ENCODE measurements around the gene SKIC2. TPM values are rescaled to one million over a fixed set of nuclear protein-coding genes. Genes with fewer than 3 reads are reported as not detected.

SKIC2 gene
- total and polyA plus RNA-seq, 2 donors (not counting 3 experiments of a cell fraction or from before 2014, with no cell fraction given): 52.8 to 76.7 TPM

GRCh38 chr6:31971279-31971992 is 12.5 kb downstream of the SKIC2 start:
- no peak for FAIRE-seq
- POLR2A ChIA-PET: interaction anchor here (0.5 kb wide), 1 partner anchor 371 kb away, joined by 4 read pairs; no protein-coding TSS in a partner anchor
- dilution Hi-C loops (cut with MboI; ENCODE audit: extremely low pct_ligation_motif_present, low sequenced_read_pairs) (no loop called here), intact Hi-C loops (cut with micrococcal nuclease) (no loop called here)
- H4K20me1 ChIP-seq (replicated peaks; ENCODE audit: control insufficient read depth, extremely low read depth, insufficient read depth, low read length): no peaks in the 10 kb centered on the region
- TSS peak; percentile 67 for BruUV-seq (replicated peaks)
- H3K9ac ChIP-seq (replicated peaks; ENCODE audit: extremely low read depth, insufficient read depth, low read length): peak overlapping the region; percentile 82
- no peak for DNase-seq (ENCODE audit: low read depth, low spot score)
- no peaks in the 10 kb centered on the region for H3K9me1 ChIP-seq (replicated peaks; ENCODE audit: control insufficient read depth, extremely low read depth, insufficient read depth, low read length)
- no peaks in the 10 kb centered on the region for H3K9me3 ChIP-seq (replicated peaks; ENCODE audit: control insufficient read depth, insufficient read depth, low read length)
- CTCF ChIA-PET: interaction anchor here (1.6 kb wide), 2 partner anchors 19 to 897 kb away, joined by 3 to 8 read pairs; no protein-coding TSS in a partner anchor
- TF ChIP-seq CTCF (IDR thresholded peaks at IDR 0.05; ENCODE audit: extremely low read depth in 1 of 2, insufficient read depth in 1 of 2, low read depth in 1 of 2, low read length in 2 of 2) (no peak), POLR2AphosphoS5 (IDR thresholded peaks at IDR 0.05; ENCODE audit: insufficient read depth, low read depth, low read length) (peak; percentile 32), GATA2 (IDR thresholded peaks at IDR 0.05; ENCODE audit: insufficient read depth, insufficient read length, low read depth, low read length) (no peak), MYC (IDR thresholded peaks at IDR 0.05; ENCODE audit: low read depth, low read length) (no peak), JUN (IDR thresholded peaks at IDR 0.05; ENCODE audit: borderline replicate concordance, insufficient read depth, insufficient read length, low read depth) (peak; percentile 80), EZH2 (IDR thresholded peaks at IDR 0.05; ENCODE audit: borderline replicate concordance, low read depth, low read length, severe bottlenecking) (no peak), POLR2A (IDR thresholded peaks at IDR 0.05; ENCODE audit: low read depth, low read length) (peak; percentile 40), FOS (IDR thresholded peaks at IDR 0.05; ENCODE audit: borderline replicate concordance, insufficient read depth, low read length) (no peak)
- TF ChIP-seq, protein P1, sequence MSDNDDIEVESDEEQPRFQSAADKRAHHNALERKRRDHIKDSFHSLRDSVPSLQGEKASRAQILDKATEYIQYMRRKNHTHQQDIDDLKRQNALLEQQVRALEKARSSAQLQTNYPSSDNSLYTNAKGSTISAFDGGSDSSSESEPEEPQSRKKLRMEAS (IDR thresholded peaks at IDR 0.05; ENCODE audit: insufficient read depth, insufficient read length): no peak
- no peaks in the 10 kb centered on the region for H3K27me3 ChIP-seq (ENCODE audit: control insufficient read depth in 2 of 2, insufficient read depth in 2 of 2, low read length in 2 of 2)
- peak overlapping the region; percentile 91 for H3K4me2 ChIP-seq (ENCODE audit: insufficient read depth, low read length)
- peak overlapping the region; percentile 79 for H3K27ac ChIP-seq (ENCODE audit: insufficient read depth, low read depth, low read length)
- H3K4me1 ChIP-seq (ENCODE audit: control insufficient read depth, extremely low read depth, insufficient read depth, low read length): peaks cover 17% of the 10 kb centered on the region
- H3K4me3 ChIP-seq (replicated peaks in 1 of 3; ENCODE audit: insufficient read depth in 1 of 3, low read depth in 1 of 3, low read length in 3 of 3): peak overlapping the region; percentile 51 to 73 (median 63)
- H2AFZ ChIP-seq (ENCODE audit: low read depth, low read length): peak overlapping the region; percentile 61
- H3K36me3 ChIP-seq (ENCODE audit: control insufficient read depth in 2 of 2, extremely low read depth in 1 of 2, insufficient read depth in 2 of 2, low read length in 2 of 2): peaks cover 5 to 30% of the 10 kb centered on the region in 2 experiments
- H3K79me2 ChIP-seq (ENCODE audit: control insufficient read depth, insufficient read depth, low read length): peaks cover 29% of the 10 kb centered on the region
